Breast epithelium (tissue), 3 donors: Measurements from ENCODE around the gene CAMTA1.

Experiments
- CTCF ChIP-seq, 3 donors: fragments of 450-650 bp; IDR thresholded peaks; one replicate each; pipeline ENCODE4 v1.5.1; 2016 to 2017; ENCODE audit warnings: antibody characterized with exemption in 3 of 3, mild to moderate bottlenecking in 3 of 3, moderate library complexity in 3 of 3
- POLR2AphosphoS5 ChIP-seq, 3 donors: sonication (generic); formaldehyde crosslinking; IDR thresholded peaks; one replicate each; pipeline ENCODE4 v1.6.1; 2017; ENCODE audit warnings: antibody characterized with exemption in 3 of 3

- TF ChIP-seq POLR2AphosphoS5 (IDR thresholded peaks at IDR 0.05): no peak
- no peak for TF ChIP-seq CTCF (IDR thresholded peaks at IDR 0.05)
Measured at GRCh38 chr1:7460807-7461206, 675.6 kb downstream of the CAMTA1 start.
